K562 (cell line): ENCODE data around the gene DDX41. TPM values are rescaled to one million over a fixed set of nuclear protein-coding genes. Genes with fewer than 3 reads are reported as not detected.

ENCODE experiments used
- ATAC-seq: fragments of 200-7000 bp; cut with Tn5 transposase; 3 replicates; pipeline ENCODE4 v1.9.1; 2020; ENCODE audit warnings: moderate library complexity
- BruUV-seq: library from RNA; stranded (reverse); fragments of 400-500 nt; replicated peaks from 2 replicates; lab custom pipeline; 2021; lab: Mats Ljungman, UMichigan
- CTCF ChIA-PET: fragments of 300-600 bp; formaldehyde crosslinking; extraction: SDS; loops from one replicate; lab custom pipeline; 2021; ENCODE audit warnings: low intra/inter-chr PET ratio; lab: Yijun Ruan, JAX
- POLR2A ChIA-PET: fragments of 300-600, 350-650 bp; sonication (Branson Sonifier 250); formaldehyde crosslinking; extraction: SDS; loops from one replicate; lab custom pipeline; 2021; ENCODE audit warnings: antibody characterized with exemption, inconsistent platforms; lab: Yijun Ruan, JAX
- DNase-seq, 4 experiments: peaks; one replicate each; pipeline versions ENCODE4 v3.0.0 to v3.0.0-alpha.2; 2011 to 2018; ENCODE audit warnings: low spot score in 3 of 4, mixed read lengths in 3 of 4; ENCODE audit errors: extremely low read depth in 1 of 4
- FAIRE-seq: peaks from 2 replicates; lab custom pipeline; 2011; peaks lifted over from hg19 to GRCh38; lab: Jason Lieb, UNC
- H2AFZ ChIP-seq: 2 replicates; pipeline ENCODE4 v1.6.0; 2011; ENCODE audit warnings: low read depth, low read length, control low read depth, inconsistent platforms
- H3K27ac ChIP-seq: fragments of 200-600 bp; 3 replicates; pipeline ENCODE4 v1.8.0; 2011; ENCODE audit warnings: low read depth, mild to moderate bottlenecking, control low read depth, inconsistent platforms, low read length, moderate library complexity, mixed read lengths; ENCODE audit errors: extremely low read depth
- H3K27me3 ChIP-seq, 2 experiments: fragments of 300-600 bp in 1 of 2; 2 replicates in 1 of 2; 3 replicates in 1 of 2; pipeline versions ENCODE4 v1.6.0 to v1.8.0; 2011; ENCODE audit warnings: inconsistent platforms in 2 of 2, low read length in 2 of 2, mild to moderate bottlenecking in 1 of 2, mixed read lengths in 1 of 2, moderate library complexity in 1 of 2; ENCODE audit not compliant: control insufficient read depth in 2 of 2, insufficient read depth in 2 of 2
- H3K36me3 ChIP-seq: fragments of 300-600 bp; 3 replicates; pipeline ENCODE4 v1.8.0; 2011; ENCODE audit warnings: mild to moderate bottlenecking, low read length, inconsistent platforms; ENCODE audit not compliant: control insufficient read depth, insufficient read depth
- H3K4me1 ChIP-seq, 2 experiments: fragments of 200-600 bp in 1 of 2; replicated peaks in 1 of 2; 2 replicates in 1 of 2; 3 replicates in 1 of 2; pipeline versions ENCODE4 v1.5.1 to v1.8.0; 2011; ENCODE audit warnings: inconsistent platforms in 2 of 2, low read length in 2 of 2, mild to moderate bottlenecking in 1 of 2, mixed read lengths in 1 of 2, moderate library complexity in 1 of 2; ENCODE audit not compliant: control insufficient read depth in 2 of 2, insufficient read depth in 2 of 2
- H3K4me2 ChIP-seq: 2 replicates; pipeline ENCODE4 v1.6.1; 2011; ENCODE audit warnings: low read length, control low read depth, inconsistent platforms, mixed read lengths; ENCODE audit not compliant: insufficient read depth
- H3K4me3 ChIP-seq: fragments of 200-600 bp; sonication (generic), shearing (Covaris generic); 2 replicates; pipeline ENCODE4 v1.5.1; 2016; ENCODE audit warnings: control low read depth, inconsistent platforms
- H3K79me2 ChIP-seq: fragments of 200-600 bp; 3 replicates; pipeline ENCODE4 v1.8.0; 2011; ENCODE audit warnings: low read length, inconsistent platforms; ENCODE audit not compliant: control insufficient read depth, insufficient read depth
- H3K9ac ChIP-seq, 2 experiments: 2 replicates each; pipeline versions ENCODE4 v1.6.0 to v1.6.1; 2011; ENCODE audit warnings: low read depth in 2 of 2, low read length in 2 of 2, control low read depth in 1 of 2, inconsistent platforms in 1 of 2, mild to moderate bottlenecking in 1 of 2, mixed read lengths in 1 of 2; ENCODE audit not compliant: insufficient read depth in 1 of 2
- H3K9me1 ChIP-seq: one replicate; pipeline ENCODE4 v1.6.0; 2011; ENCODE audit warnings: inconsistent platforms, mild to moderate bottlenecking, low read length, moderate library complexity; ENCODE audit not compliant: control insufficient read depth, insufficient read depth
- H3K9me3 ChIP-seq: replicated peaks from 2 replicates; pipeline ENCODE4 v1.5.1; 2011; ENCODE audit warnings: low read depth, low read length, inconsistent platforms; ENCODE audit not compliant: control insufficient read depth, insufficient read depth
- H4K20me1 ChIP-seq: replicated peaks from 2 replicates; pipeline ENCODE4 v1.6.1; 2011; ENCODE audit warnings: low read length, inconsistent platforms, mixed read lengths; ENCODE audit not compliant: control insufficient read depth, insufficient read depth
- BCL6 ChIP-seq: fragments of 250-450 bp; sonication (Bioruptor Pico); IDR thresholded peaks from 2 replicates; pipeline ENCODE4 v1.4.0; 2020
- BRCA1 ChIP-seq, 2 experiments: fragments of 450-650 bp in 1 of 2; sonication (generic) in 1 of 2; formaldehyde crosslinking in 1 of 2; IDR thresholded peaks; 2 replicates each; pipeline versions ENCODE4 v1.5.0 to v1.6.1; 2017 to 2020; ENCODE audit warnings: mild to moderate bottlenecking in 1 of 2, missing genetic modification reagents in 1 of 2
- ERF ChIP-seq: fragments of 450-650 bp; formaldehyde crosslinking; IDR thresholded peaks from 2 replicates; pipeline ENCODE4 v1.4.0; 2020; ENCODE audit warnings: mild to moderate bottlenecking, mixed read lengths
- FOS ChIP-seq: IDR thresholded peaks from 3 replicates; pipeline ENCODE4 v1.6.1; 2011; ENCODE audit not compliant: insufficient read length; ENCODE audit errors: extremely low read depth
- MITF ChIP-seq: IDR thresholded peaks from 2 replicates; pipeline ENCODE4 v1.6.1; 2014; ENCODE audit warnings: antibody characterized with exemption
- ZBTB9 ChIP-seq: fragments of 450-650 bp; formaldehyde crosslinking; IDR thresholded peaks from 2 replicates; pipeline ENCODE4 v1.4.0; 2020; ENCODE audit warnings: mild to moderate bottlenecking, moderate library complexity
- ZHX1 ChIP-seq: fragments of 150-350 bp; conservative IDR thresholded peaks from 2 replicates; pipeline ENCODE4 v1.6.1; 2014; ENCODE audit warnings: low read length
- ZMIZ1 ChIP-seq, 2 experiments: fragments of 150-350 bp in 1 of 2; IDR thresholded peaks; 2 replicates each; pipeline ENCODE4 v1.6.1; 2012 to 2016; ENCODE audit warnings: low read depth in 2 of 2, low read length in 2 of 2, mild to moderate bottlenecking in 1 of 2, moderate library complexity in 1 of 2
- ZNF444 ChIP-seq: fragments of 250-450 bp; sonication (Bioruptor Pico); IDR thresholded peaks from 2 replicates; pipeline ENCODE4 v1.4.0; 2020; ENCODE audit warnings: mild to moderate bottlenecking, moderate library complexity
- ZNF644 ChIP-seq: fragments of 200-800 bp; sonication (Bioruptor generic); IDR thresholded peaks from 2 replicates; pipeline ENCODE4 v1.6.1; 2016; ENCODE audit warnings: low read depth, missing genetic modification characterization, missing compliant biosample characterization
- ZNF75A ChIP-seq: fragments of 450-650 bp; formaldehyde crosslinking; IDR thresholded peaks from 2 replicates; pipeline ENCODE4 v1.4.0; 2020; ENCODE audit warnings: mild to moderate bottlenecking
- WGBS: fragments of 100-300 bp; shearing (Covaris generic); methylation state at CpG from one replicate; pipeline ENCODE4 v1.1.6; 2016; ENCODE audit warnings: low coverage, mixed read lengths; ENCODE audit not compliant: insufficient coverage; ENCODE audit errors: missing lambda C conversion rate; 5-methylcytosine and 5-hydroxymethylcytosine counted together
- in situ Hi-C: fragments of 300-500 bp; cut with MboI; formaldehyde crosslinking; loops from 4 replicates; pipeline ENCODE4 v1.15.0; 2018; ENCODE audit warnings: inconsistent platforms, mixed read lengths
- intact Hi-C: fragments of 100-400 bp; cut with micrococcal nuclease; formaldehyde crosslinking; loops from 2 replicates; pipeline ENCODE4 v1.14.2; 2022
- polyA plus RNA-seq, 8 experiments: library from polyadenylated mRNA; depleted of rRNA in 4 of 8; stranded (reverse) in 5 of 8; unstranded in 3 of 8; fragments of >200 nt; fragmentation: Nextera tagmentation in 2 of 8; fragmentation: Illumina TruSeq in 1 of 8; extraction: Ambion mirVana in 2 of 8; extraction: Trizol in 1 of 8; gene quantifications; 2 replicates each; pipeline versions ENCODE4 v1.2.1 to v1.2.3, GENCODE V29; 2011 to 2014; ENCODE audit warnings: inconsistent platforms in 1 of 8, missing spikeins in 1 of 8
- total RNA-seq, 7 experiments: library from RNA; depleted of rRNA in 6 of 7; stranded (reverse); fragments of >200 nt in 6 of 7; fragmentation: Illumina TruSeq in 2 of 7; extraction: Trizol in 2 of 7; gene quantifications; 2 replicates each; pipeline versions ENCODE4 v1.2.1 to v1.2.3, GENCODE V29; 2011 to 2021; ENCODE audit warnings: low replicate concordance in 1 of 7

DDX41 gene
- total and polyA plus RNA-seq, 9 of the 15 experiments (the other 6 are each of a cell fraction or from before 2014, with no cell fraction given), result 38.2 to 284 (median 116) TPM

GRCh38 chr5:177469750-177470525 is 46.8 kb downstream of the DDX41 start:
- Histone ChIP-seq H2AFZ (no peak overlapping the region), H3K4me2 (no peak overlapping the region), H3K9me3 (peaks cover 4% of the 10 kb centered on the region), H3K27ac (no peak overlapping the region), H3K9ac (peak overlapping the region in 1 of 2 experiments; percentile 22; a peak in 2 of 4 replicates), H3K9me1 (no peaks in the 10 kb centered on the region), H4K20me1 (no peaks in the 10 kb centered on the region; the same call in 1 of the 2 replicates), H3K27me3 (no peaks in the 10 kb centered on the region), H3K4me3 (no peak overlapping the region), H3K4me1 (peaks cover 9 to 54% of the 10 kb centered on the region in 2 experiments), H3K36me3 (peaks cover 57% of the 10 kb centered on the region; the same call in 2 of the 3 replicates), H3K79me2 (peaks cover 36% of the 10 kb centered on the region)
- no TSS peak for BruUV-seq
- CTCF ChIA-PET, result no interaction called here
- FAIRE-seq (no peak), ATAC-seq (no peak), DNase-seq (no peak)
- POLR2A ChIA-PET, result interaction anchor here (0.5 to 2.3 kb wide), 3 partner anchors 10 to 13 kb away, joined by 3 to 9 read pairs (median 5); no protein-coding TSS in a partner anchor
- intact Hi-C loops, result no loop called here
- in situ Hi-C loops, result no loop called here
- 96% methylated on average over 5 of the region's 8 CpGs for WGBS
- TF ChIP-seq ZNF644 (tag) (no peak), BCL6 (no peak), ZHX1 (no peak), ZNF444 (CRISPR knock-in tag) (no peak), ZMIZ1 (IDR thresholded peaks at IDR 0.05; ENCODE audit: low read depth in 2 of 2, low read length in 2 of 2) (no peak), MITF (no peak), ZBTB9 (CRISPR knock-in tag) (no peak), ZNF75A (CRISPR knock-in tag) (no peak), ERF (CRISPR knock-in tag) (no peak), FOS (no peak), BRCA1 (IDR thresholded peaks at IDR 0.05) (no peak), BRCA1 (CRISPR knock-in tag; IDR thresholded peaks at IDR 0.05) (0 out of 2 replicates have a peak, but pooled peaks have one; percentile 17)
